Measurements from ENCODE around the gene MRPL48. TPM values are rescaled to one million over a fixed set of nuclear protein-coding genes. Genes with fewer than 3 reads are reported as not detected.

The MRPL48 gene
- total RNA-seq, 2 experiments from 2014 or later = 41.3 to 44.9 TPM

- TF ChIP-seq, protein P1, sequence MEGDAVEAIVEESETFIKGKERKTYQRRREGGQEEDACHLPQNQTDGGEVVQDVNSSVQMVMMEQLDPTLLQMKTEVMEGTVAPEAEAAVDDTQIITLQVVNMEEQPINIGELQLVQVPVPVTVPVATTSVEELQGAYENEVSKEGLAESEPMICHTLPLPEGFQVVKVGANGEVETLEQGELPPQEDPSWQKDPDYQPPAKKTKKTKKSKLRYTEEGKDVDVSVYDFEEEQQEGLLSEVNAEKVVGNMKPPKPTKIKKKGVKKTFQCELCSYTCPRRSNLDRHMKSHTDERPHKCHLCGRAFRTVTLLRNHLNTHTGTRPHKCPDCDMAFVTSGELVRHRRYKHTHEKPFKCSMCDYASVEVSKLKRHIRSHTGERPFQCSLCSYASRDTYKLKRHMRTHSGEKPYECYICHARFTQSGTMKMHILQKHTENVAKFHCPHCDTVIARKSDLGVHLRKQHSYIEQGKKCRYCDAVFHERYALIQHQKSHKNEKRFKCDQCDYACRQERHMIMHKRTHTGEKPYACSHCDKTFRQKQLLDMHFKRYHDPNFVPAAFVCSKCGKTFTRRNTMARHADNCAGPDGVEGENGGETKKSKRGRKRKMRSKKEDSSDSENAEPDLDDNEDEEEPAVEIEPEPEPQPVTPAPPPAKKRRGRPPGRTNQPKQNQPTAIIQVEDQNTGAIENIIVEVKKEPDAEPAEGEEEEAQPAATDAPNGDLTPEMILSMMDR (IDR thresholded peaks at IDR 0.05) = no peak
Measured at GRCh38 chr11:73801136-73801535, 13.5 kb downstream of the MRPL48 start.

GRCh38 chr11:73804712-73805111 lies 17.0 kb downstream of the MRPL48 start:
- Mint-ChIP-seq H3K9me3 (no peaks in the 10 kb centered on the region), H3K27ac (no peak overlapping the region), H3K36me3 (ENCODE audit: low read depth) (peaks cover 18% of the 10 kb centered on the region), H3K4me1 (ENCODE audit: low read depth) (peaks cover 4% of the 10 kb centered on the region), H3K4me3 (no peak overlapping the region), H3K27me3 (no peaks in the 10 kb centered on the region)
- TF ChIP-seq, protein P1 (IDR thresholded peaks at IDR 0.05) = no peak
- ChIA-PET CTCF (no interaction called here), POLR2A (no interaction called here)
- DNase-seq = no peak
- intact Hi-C loops (cut with micrococcal nuclease) = no loop called here
- no peak for ATAC-seq

More at GRCh38 chr11:73801136-73801535, 13.5 kb downstream of the MRPL48 start:
- H3K9me3 Mint-ChIP-seq = no peaks in the 10 kb centered on the region
- H3K27ac Mint-ChIP-seq = no peak overlapping the region
- H3K36me3 Mint-ChIP-seq (ENCODE audit: low read depth) = peaks cover 6% of the 10 kb centered on the region
- no peaks in the 10 kb centered on the region for H3K27me3 Mint-ChIP-seq
- ATAC-seq (no peak), DNase-seq (no peak)
- CTCF ChIA-PET = no interaction called here
- peaks cover 4% of the 10 kb centered on the region for H3K4me1 Mint-ChIP-seq (ENCODE audit: low read depth)
- no peak overlapping the region for H3K4me3 Mint-ChIP-seq
- POLR2A ChIA-PET = no interaction called here
- intact Hi-C loops (cut with micrococcal nuclease) = no loop called here

GRCh38 chr11:73808052-73808451 lies 20.4 kb downstream of the MRPL48 start:
- CTCF ChIA-PET = no interaction called here
- no peaks in the 10 kb centered on the region for H3K9me3 Mint-ChIP-seq
- ATAC-seq (no peak), DNase-seq (no peak)
- no peaks in the 10 kb centered on the region for H3K27me3 Mint-ChIP-seq
- intact Hi-C loops (cut with micrococcal nuclease) = no loop called here
- peaks cover 4% of the 10 kb centered on the region for H3K4me1 Mint-ChIP-seq (ENCODE audit: low read depth)
- H3K36me3 Mint-ChIP-seq (ENCODE audit: low read depth) = peaks cover 18% of the 10 kb centered on the region
- TF ChIP-seq, protein P1 (IDR thresholded peaks at IDR 0.05) = no peak
- POLR2A ChIA-PET = no interaction called here
- no peak overlapping the region for H3K27ac Mint-ChIP-seq
- H3K4me3 Mint-ChIP-seq = no peak overlapping the region

DNA sequence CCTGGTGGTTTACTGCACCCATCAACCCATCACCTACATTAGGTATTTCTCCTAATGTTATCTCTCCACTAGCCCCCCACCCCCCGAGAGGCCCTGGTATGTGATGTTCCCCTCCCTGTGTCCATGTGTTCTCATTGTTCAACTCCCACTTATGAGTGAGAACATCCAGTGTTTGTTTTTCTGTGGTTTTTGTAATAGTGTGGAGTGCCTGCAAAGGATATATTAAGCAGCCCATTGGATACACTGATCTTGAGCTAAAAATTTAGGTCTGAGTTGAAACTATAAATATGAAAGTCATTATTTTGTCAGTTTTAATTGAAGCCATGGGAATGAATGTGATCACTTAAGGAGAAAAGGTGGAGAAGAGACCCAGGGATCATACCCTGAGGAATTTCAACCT lies 23.0 kb downstream of the MRPL48 start:
- ChIA-PET CTCF (no interaction called here), POLR2A (no interaction called here)
- Mint-ChIP-seq H3K27ac (no peak overlapping the region), H3K36me3 (ENCODE audit: low read depth) (peaks cover 19% of the 10 kb centered on the region), H3K4me3 (no peak overlapping the region), H3K4me1 (ENCODE audit: low read depth) (no peaks in the 10 kb centered on the region), H3K27me3 (no peaks in the 10 kb centered on the region), H3K9me3 (no peaks in the 10 kb centered on the region)
- intact Hi-C loops (cut with micrococcal nuclease) = no loop called here
- TF ChIP-seq, protein P1 (IDR thresholded peaks at IDR 0.05) = no peak
- DNase-seq (no peak), ATAC-seq (no peak)

DNA sequence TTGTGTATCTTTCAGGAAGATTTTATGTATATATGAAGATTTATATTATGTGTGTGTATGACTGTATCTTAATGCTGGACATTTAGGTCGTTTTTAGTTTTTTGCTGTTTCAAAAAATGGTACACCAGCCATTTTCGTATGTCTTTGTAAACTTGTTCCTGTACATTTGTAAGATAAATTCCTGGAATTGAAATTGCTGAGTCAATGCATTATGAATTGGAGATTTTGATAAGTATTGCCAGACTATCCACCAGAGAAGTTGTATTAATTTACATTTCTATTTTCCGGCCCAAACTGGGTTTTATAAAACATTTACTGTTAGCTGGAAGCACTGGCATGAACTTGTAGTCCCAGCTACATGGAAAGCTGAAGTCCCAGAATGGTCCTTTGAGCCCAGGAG lies 24.6 kb downstream of the MRPL48 start:
- no peak for DNase-seq
- intact Hi-C loops (cut with micrococcal nuclease) = no loop called here
- no peak overlapping the region for H3K27ac Mint-ChIP-seq
- ATAC-seq = no peak
- H3K4me1 Mint-ChIP-seq (ENCODE audit: low read depth) = no peaks in the 10 kb centered on the region
- peaks cover 9% of the 10 kb centered on the region for H3K36me3 Mint-ChIP-seq (ENCODE audit: low read depth)
- TF ChIP-seq, protein P1 (IDR thresholded peaks at IDR 0.05) = no peak
- H3K4me3 Mint-ChIP-seq = no peak overlapping the region
- H3K9me3 Mint-ChIP-seq = no peaks in the 10 kb centered on the region
- H3K27me3 Mint-ChIP-seq = no peaks in the 10 kb centered on the region
- ChIA-PET CTCF (no interaction called here), POLR2A (no interaction called here)
